ENCODE results near the gene P2RY1.

P2RY1 gene

GRCh38 chr3:152879790-152880174, 44.9 kb downstream of the P2RY1 start:
- ATAC-seq (replicated peaks; ENCODE audit: extremely low read depth, poor library complexity, severe bottlenecking) (no peak), DNase-seq (ENCODE audit: low spot score in 2 of 2) (no peak)
- peaks cover 13% of the 10 kb centered on the region for H3K9me3 Mint-ChIP-seq
- H3K4me3 Mint-ChIP-seq = no peak overlapping the region
- no peaks in the 10 kb centered on the region for H3K36me3 Mint-ChIP-seq (ENCODE audit: insufficient read depth)
- H3K27me3 Mint-ChIP-seq = peaks cover 13% of the 10 kb centered on the region
- H3K4me1 Mint-ChIP-seq = no peaks in the 10 kb centered on the region
- no peak overlapping the region for H3K27ac Mint-ChIP-seq (ENCODE audit: low read depth)

GRCh38 chr3:152885076-152885475, 50.1 kb downstream of the P2RY1 start:
- no peak overlapping the region for H3K27ac Mint-ChIP-seq (ENCODE audit: low read depth)
- ATAC-seq (replicated peaks; ENCODE audit: extremely low read depth, poor library complexity, severe bottlenecking) = no peak
- H3K36me3 Mint-ChIP-seq (ENCODE audit: insufficient read depth) = no peaks in the 10 kb centered on the region
- no peaks in the 10 kb centered on the region for H3K4me1 Mint-ChIP-seq
- no peaks in the 10 kb centered on the region for H3K9me3 Mint-ChIP-seq
- no peak for DNase-seq (ENCODE audit: low spot score in 2 of 2)
- H3K27me3 Mint-ChIP-seq = peaks cover 12% of the 10 kb centered on the region
- no peak overlapping the region for H3K4me3 Mint-ChIP-seq

Data from central memory CD8-positive, alpha-beta T cell (primary cell).